ENCODE data around the gene PHACTR3.

- TF ChIP-seq CTCF (IDR thresholded peaks at IDR 0.05; ENCODE audit: low read length), result peak; percentile 68
- TF ChIP-seq EZH2 (optimal IDR thresholded peaks at IDR 0.05; ENCODE audit: low read depth, low read length), result no peak
Observed at GRCh38 chr20:59770270-59770669, 165.9 kb downstream of the PHACTR3 start.

Measured in MM.1S (cell line).